Endothelial cell (in vitro differentiated cells): ENCODE data around the gene VPS50. TPM values are rescaled to one million over a fixed set of nuclear protein-coding genes. Genes with fewer than 3 reads are reported as not detected.

Source experiments
- DNase-seq: peaks from one replicate; pipeline ENCODE4 v3.0.0; 2021; ENCODE audit warnings: low spot score
- H3K27ac Mint-ChIP-seq: one replicate; pipeline ENCODE4 v1.8.0; 2021; ENCODE audit warnings: mixed read lengths, inconsistent platforms; ENCODE audit not compliant: unreplicated experiment
- H3K27me3 Mint-ChIP-seq: one replicate; pipeline ENCODE4 v1.8.0; 2021; ENCODE audit warnings: mild to moderate bottlenecking, moderate library complexity, mixed read lengths, inconsistent platforms; ENCODE audit not compliant: unreplicated experiment
- H3K36me3 Mint-ChIP-seq: one replicate; pipeline ENCODE4 v1.8.0; 2021; ENCODE audit warnings: mild to moderate bottlenecking, low read depth, mixed read lengths, inconsistent platforms; ENCODE audit not compliant: unreplicated experiment
- H3K4me1 Mint-ChIP-seq: one replicate; pipeline ENCODE4 v1.8.0; 2021; ENCODE audit warnings: mild to moderate bottlenecking, mixed read lengths, inconsistent platforms; ENCODE audit not compliant: unreplicated experiment
- H3K4me3 Mint-ChIP-seq: one replicate; pipeline ENCODE4 v1.8.0; 2021; ENCODE audit warnings: mild to moderate bottlenecking, mixed read lengths, inconsistent platforms; ENCODE audit not compliant: unreplicated experiment
- H3K9me3 Mint-ChIP-seq: one replicate; pipeline ENCODE4 v1.8.0; 2021; ENCODE audit warnings: mixed read lengths, inconsistent platforms; ENCODE audit not compliant: unreplicated experiment
- total RNA-seq: library from RNA; stranded (reverse); fragmentation: NEBNext Ultra II Directional; extraction: Animal tissue kit (Norgen Biotek cat#: 25700); gene quantifications from one replicate; pipeline ENCODE4 v1.2.1, GENCODE V29; 2021; ENCODE audit not compliant: unreplicated experiment
- TF ChIP-seq, protein P1 (sequence below): fragments of 200-600 bp; sonication (generic); IDR thresholded peaks from one replicate; pipeline ENCODE4 v1.5.0; 2021; ENCODE audit warnings: antibody characterized with exemption; ENCODE audit not compliant: unreplicated experiment

Gene VPS50
- total RNA-seq, 1 donor from 2014 or later: 20.6 TPM

GRCh38 chr7:93307943-93308342, 75.8 kb downstream of the VPS50 start:
- TF ChIP-seq, protein P1, sequence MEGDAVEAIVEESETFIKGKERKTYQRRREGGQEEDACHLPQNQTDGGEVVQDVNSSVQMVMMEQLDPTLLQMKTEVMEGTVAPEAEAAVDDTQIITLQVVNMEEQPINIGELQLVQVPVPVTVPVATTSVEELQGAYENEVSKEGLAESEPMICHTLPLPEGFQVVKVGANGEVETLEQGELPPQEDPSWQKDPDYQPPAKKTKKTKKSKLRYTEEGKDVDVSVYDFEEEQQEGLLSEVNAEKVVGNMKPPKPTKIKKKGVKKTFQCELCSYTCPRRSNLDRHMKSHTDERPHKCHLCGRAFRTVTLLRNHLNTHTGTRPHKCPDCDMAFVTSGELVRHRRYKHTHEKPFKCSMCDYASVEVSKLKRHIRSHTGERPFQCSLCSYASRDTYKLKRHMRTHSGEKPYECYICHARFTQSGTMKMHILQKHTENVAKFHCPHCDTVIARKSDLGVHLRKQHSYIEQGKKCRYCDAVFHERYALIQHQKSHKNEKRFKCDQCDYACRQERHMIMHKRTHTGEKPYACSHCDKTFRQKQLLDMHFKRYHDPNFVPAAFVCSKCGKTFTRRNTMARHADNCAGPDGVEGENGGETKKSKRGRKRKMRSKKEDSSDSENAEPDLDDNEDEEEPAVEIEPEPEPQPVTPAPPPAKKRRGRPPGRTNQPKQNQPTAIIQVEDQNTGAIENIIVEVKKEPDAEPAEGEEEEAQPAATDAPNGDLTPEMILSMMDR: no peak
- Mint-ChIP-seq H3K27me3 (no peaks in the 10 kb centered on the region), H3K27ac (no peak overlapping the region), H3K4me3 (no peak overlapping the region), H3K9me3 (no peaks in the 10 kb centered on the region), H3K36me3 (no peaks in the 10 kb centered on the region), H3K4me1 (no peaks in the 10 kb centered on the region)
- no peak for DNase-seq

GRCh38 chr7:93310346-93310745, 78.2 kb downstream of the VPS50 start:
- no peaks in the 10 kb centered on the region for H3K4me1 Mint-ChIP-seq
- no peaks in the 10 kb centered on the region for H3K36me3 Mint-ChIP-seq
- no peak overlapping the region for H3K27ac Mint-ChIP-seq
- TF ChIP-seq, protein P1: no peak
- no peak for DNase-seq
- H3K27me3 Mint-ChIP-seq: no peaks in the 10 kb centered on the region
- no peak overlapping the region for H3K4me3 Mint-ChIP-seq
- H3K9me3 Mint-ChIP-seq: no peaks in the 10 kb centered on the region

- H3K4me1 Mint-ChIP-seq: no peaks in the 10 kb centered on the region
- no peak overlapping the region for H3K4me3 Mint-ChIP-seq
- H3K27ac Mint-ChIP-seq: no peak overlapping the region
- TF ChIP-seq, protein P1: no peak
- H3K27me3 Mint-ChIP-seq: no peaks in the 10 kb centered on the region
- H3K36me3 Mint-ChIP-seq: no peaks in the 10 kb centered on the region
- no peak for DNase-seq
- H3K9me3 Mint-ChIP-seq: no peaks in the 10 kb centered on the region
Observed at GRCh38 chr7:93314449-93314848, 82.3 kb downstream of the VPS50 start.

GRCh38 chr7:93315896-93316295, 83.7 kb downstream of the VPS50 start:
- Mint-ChIP-seq H3K9me3 (no peaks in the 10 kb centered on the region), H3K27ac (no peak overlapping the region), H3K36me3 (no peaks in the 10 kb centered on the region), H3K27me3 (no peaks in the 10 kb centered on the region), H3K4me3 (no peak overlapping the region), H3K4me1 (no peaks in the 10 kb centered on the region)
- TF ChIP-seq, protein P1: no peak
- no peak for DNase-seq

DNA sequence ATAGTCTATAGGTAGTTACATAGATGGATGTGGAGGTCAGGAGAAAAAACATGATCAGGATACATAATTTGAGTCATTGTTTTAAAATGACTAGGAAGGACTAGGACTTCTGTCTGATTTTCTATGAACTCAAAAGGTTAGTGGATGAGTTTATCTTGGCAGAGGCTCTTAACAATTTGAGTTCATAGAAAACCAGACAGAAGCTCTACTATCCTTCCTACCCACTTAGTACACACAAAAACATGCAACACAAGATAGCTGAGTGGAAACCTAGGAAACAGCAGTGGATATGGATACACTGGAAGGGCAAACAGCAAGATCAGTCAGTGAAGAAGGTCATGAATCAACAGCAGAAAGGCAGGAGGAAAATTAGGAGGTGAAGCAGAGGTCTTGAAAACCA, 84.6 kb downstream of the VPS50 start:
- H3K4me1 Mint-ChIP-seq: no peaks in the 10 kb centered on the region
- no peak overlapping the region for H3K27ac Mint-ChIP-seq
- H3K9me3 Mint-ChIP-seq: no peaks in the 10 kb centered on the region
- H3K4me3 Mint-ChIP-seq: no peak overlapping the region
- H3K27me3 Mint-ChIP-seq: no peaks in the 10 kb centered on the region
- DNase-seq: no peak
- H3K36me3 Mint-ChIP-seq: peaks cover 4% of the 10 kb centered on the region
- TF ChIP-seq, protein P1: no peak
